Smooth muscle cell (in vitro differentiated cells): Measurements from ENCODE around the gene AKAP13. TPM values are rescaled to one million over a fixed set of nuclear protein-coding genes. Genes with fewer than 3 reads are reported as not detected.

Source experiments
- DNase-seq: peaks from one replicate; lab custom pipeline; 2025; ENCODE audit not compliant: unreplicated experiment; lab: John Stamatoyannopoulos, UW
- H2AFZ ChIP-seq: fragments of 200-600 bp; sonication (generic); 2 replicates; pipeline ENCODE4 v1.6.0; 2016; ENCODE audit warnings: antibody characterized with exemption, low read depth, mild to moderate bottlenecking
- H3F3A ChIP-seq: fragments of 200-600 bp; sonication (generic); 2 replicates; pipeline ENCODE4 v1.6.0; 2017; ENCODE audit warnings: antibody characterized with exemption, low read depth
- H3K27ac ChIP-seq: fragments of 200-600 bp; sonication (generic); 2 replicates; pipeline ENCODE4 v1.5.1; 2016; ENCODE audit warnings: low read depth, mild to moderate bottlenecking
- H3K27me3 ChIP-seq: fragments of 200-600 bp; sonication (generic); 2 replicates; pipeline ENCODE4 v1.6.1; 2016; ENCODE audit warnings: low read depth, mild to moderate bottlenecking
- H3K36me3 ChIP-seq: fragments of 200-600 bp; sonication (generic); 2 replicates; pipeline ENCODE4 v1.5.1; 2016; ENCODE audit warnings: low read depth
- H3K4me1 ChIP-seq: fragments of 200-600 bp; sonication (generic); 2 replicates; pipeline ENCODE4 v1.5.1; 2016; ENCODE audit warnings: low read depth
- H3K4me2 ChIP-seq: fragments of 200-600 bp; sonication (generic); 2 replicates; pipeline ENCODE4 v1.6.0; 2016; ENCODE audit warnings: mild to moderate bottlenecking
- H3K4me3 ChIP-seq: fragments of 200-600 bp; sonication (generic); 2 replicates; pipeline ENCODE4 v1.5.1; 2016; ENCODE audit warnings: mild to moderate bottlenecking
- H3K79me2 ChIP-seq: fragments of 200-600 bp; sonication (generic); 2 replicates; pipeline ENCODE4 v1.6.0; 2016; ENCODE audit warnings: low read depth, mild to moderate bottlenecking
- H3K9ac ChIP-seq: fragments of 200-600 bp; sonication (generic); 2 replicates; pipeline ENCODE4 v1.6.0; 2016; ENCODE audit warnings: low read depth
- H3K9me3 ChIP-seq: fragments of 200-600 bp; sonication (generic); replicated peaks from 2 replicates; pipeline ENCODE4 v1.5.1; 2016; ENCODE audit warnings: low read depth
- H4K20me1 ChIP-seq: fragments of 200-600 bp; sonication (generic); 2 replicates; pipeline ENCODE4 v1.6.0; 2016; ENCODE audit warnings: low read depth
- WGBS: methylation state at CpG from one replicate; pipeline ENCODE4 v1.1.7; 2016; ENCODE audit warnings: low lambda C conversion rate; 5-methylcytosine and 5-hydroxymethylcytosine counted together
- polyA plus RNA-seq: library from polyadenylated mRNA; unstranded; fragments of >200 nt; fragmentation: Nextera tagmentation; extraction: Ambion mirVana; gene quantifications from 2 replicates; pipeline ENCODE4 v1.2.1, GENCODE V29; 2016
- total RNA-seq: library from RNA; depleted of rRNA; stranded (reverse); fragments of >200 nt; gene quantifications from 2 replicates; pipeline ENCODE4 v1.2.3, GENCODE V29; 2014
- TF ChIP-seq, protein P1 (sequence below): fragments of 200-600 bp; sonication (generic); IDR thresholded peaks from 2 replicates; pipeline ENCODE4 v1.5.1; 2017; ENCODE audit warnings: borderline replicate concordance, mild to moderate bottlenecking, antibody characterized with exemption; ENCODE audit not compliant: insufficient read depth, poor library complexity, severe bottlenecking

AKAP13 gene
- total and polyA plus RNA-seq, 2 experiments from 2014 or later = 43.3 to 63.5 TPM

DNA sequence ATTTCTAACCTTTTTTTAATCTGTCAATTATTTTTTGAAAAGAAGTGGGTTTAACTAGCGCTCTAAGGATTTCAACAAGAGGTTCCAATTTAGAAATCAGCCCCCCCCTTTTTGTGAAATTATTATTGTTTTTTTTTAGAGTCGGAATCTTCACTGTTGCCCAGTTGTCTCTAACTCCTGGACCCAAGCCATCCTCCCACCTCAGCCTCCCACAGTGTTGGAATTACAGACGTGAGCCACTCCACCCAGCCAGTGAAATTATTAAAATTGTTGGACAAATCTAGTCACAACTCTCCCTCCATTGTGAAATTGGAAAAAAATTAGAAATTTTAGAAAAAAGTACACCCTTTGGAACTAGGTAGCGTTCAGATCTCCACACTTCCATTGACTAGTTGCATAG, 2.5 kb downstream of the AKAP13 start:
- 77% methylated on average over 4 of the region's 4 CpGs for WGBS
- Histone ChIP-seq H3K27ac (peak overlapping the region; percentile 90), H3K9ac (peak overlapping the region; percentile 91), H3K27me3 (no peaks in the 10 kb centered on the region), H3F3A (no peaks in the 10 kb centered on the region), H3K4me3 (peak overlapping the region; percentile 97), H3K4me2 (peak overlapping the region; percentile 91), H3K4me1 (peaks cover 23% of the 10 kb centered on the region), H3K36me3 (no peaks in the 10 kb centered on the region), H3K9me3 (no peaks in the 10 kb centered on the region), H2AFZ (no peak overlapping the region), H3K79me2 (peaks cover 71% of the 10 kb centered on the region), H4K20me1 (peaks cover 70% of the 10 kb centered on the region)
- TF ChIP-seq, protein P1, sequence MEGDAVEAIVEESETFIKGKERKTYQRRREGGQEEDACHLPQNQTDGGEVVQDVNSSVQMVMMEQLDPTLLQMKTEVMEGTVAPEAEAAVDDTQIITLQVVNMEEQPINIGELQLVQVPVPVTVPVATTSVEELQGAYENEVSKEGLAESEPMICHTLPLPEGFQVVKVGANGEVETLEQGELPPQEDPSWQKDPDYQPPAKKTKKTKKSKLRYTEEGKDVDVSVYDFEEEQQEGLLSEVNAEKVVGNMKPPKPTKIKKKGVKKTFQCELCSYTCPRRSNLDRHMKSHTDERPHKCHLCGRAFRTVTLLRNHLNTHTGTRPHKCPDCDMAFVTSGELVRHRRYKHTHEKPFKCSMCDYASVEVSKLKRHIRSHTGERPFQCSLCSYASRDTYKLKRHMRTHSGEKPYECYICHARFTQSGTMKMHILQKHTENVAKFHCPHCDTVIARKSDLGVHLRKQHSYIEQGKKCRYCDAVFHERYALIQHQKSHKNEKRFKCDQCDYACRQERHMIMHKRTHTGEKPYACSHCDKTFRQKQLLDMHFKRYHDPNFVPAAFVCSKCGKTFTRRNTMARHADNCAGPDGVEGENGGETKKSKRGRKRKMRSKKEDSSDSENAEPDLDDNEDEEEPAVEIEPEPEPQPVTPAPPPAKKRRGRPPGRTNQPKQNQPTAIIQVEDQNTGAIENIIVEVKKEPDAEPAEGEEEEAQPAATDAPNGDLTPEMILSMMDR = no peak
- no peak for DNase-seq

DNA sequence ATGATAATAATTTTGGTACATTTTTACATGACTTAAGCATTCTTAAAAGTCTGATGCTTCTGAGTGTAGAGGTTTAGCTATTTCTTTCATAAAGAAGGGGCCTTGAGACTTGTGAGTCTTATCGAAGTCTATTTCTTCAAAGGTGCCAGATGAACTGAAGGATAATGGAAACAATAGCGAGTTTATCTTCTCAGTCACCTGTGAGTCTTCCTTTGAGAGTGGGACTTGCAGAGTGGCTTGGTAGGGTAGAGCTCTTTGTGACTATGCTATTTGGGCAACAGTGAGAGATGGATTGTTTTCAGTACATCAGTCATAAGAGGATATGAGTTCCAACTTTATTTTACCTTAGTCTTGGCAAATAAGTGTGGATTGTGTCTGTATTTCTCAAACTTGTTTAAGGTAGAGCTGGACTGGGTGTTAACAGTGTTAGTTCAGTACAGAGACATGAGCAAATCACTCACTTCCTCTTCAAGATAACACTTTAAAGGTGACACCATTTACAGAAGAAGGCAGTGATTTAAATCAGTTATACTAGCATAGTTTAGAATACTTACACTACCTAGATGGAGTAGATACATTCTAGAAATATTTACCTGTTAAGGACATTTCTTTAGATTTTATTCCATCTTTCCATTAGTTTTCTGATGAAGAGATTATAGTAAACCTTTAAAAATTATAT, 3.2 kb downstream of the AKAP13 start:
- TF ChIP-seq, protein P1 = no peak
- Histone ChIP-seq H3K27me3 (no peaks in the 10 kb centered on the region), H3K79me2 (peaks cover 78% of the 10 kb centered on the region), H3K4me3 (no peak overlapping the region), H2AFZ (no peak overlapping the region), H3K4me1 (peaks cover 23% of the 10 kb centered on the region), H3K36me3 (no peaks in the 10 kb centered on the region), H3K4me2 (peak overlapping the region; percentile 91), H3K9me3 (no peaks in the 10 kb centered on the region), H3K9ac (peak overlapping the region; percentile 15), H3K27ac (peak overlapping the region; percentile 90), H4K20me1 (peaks cover 76% of the 10 kb centered on the region), H3F3A (no peaks in the 10 kb centered on the region)
- 85% methylated on average over 2 of the region's 2 CpGs for WGBS
- DNase-seq = no peak

DNA sequence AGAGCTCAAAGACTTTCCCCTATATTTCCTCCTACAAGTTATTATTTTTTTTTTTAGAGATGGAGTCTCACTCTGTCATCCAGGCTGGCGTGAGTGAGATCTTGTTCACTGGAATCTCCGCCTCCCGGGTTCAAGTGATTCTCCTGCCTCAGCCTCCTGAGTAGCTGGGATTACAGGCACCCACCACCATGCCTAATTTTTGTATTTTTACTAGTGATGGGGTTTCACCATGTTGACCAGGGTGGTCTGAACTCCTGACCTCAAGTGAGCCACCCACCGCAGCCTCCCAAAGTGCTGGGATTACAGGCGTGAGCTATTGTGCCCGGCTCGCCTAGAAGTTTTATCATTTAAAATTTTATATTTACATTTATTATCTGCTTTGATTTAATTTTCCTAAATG, 5.9 kb downstream of the AKAP13 start:
- no peak overlapping the region for H2AFZ ChIP-seq
- no peak overlapping the region for H3K4me2 ChIP-seq
- no peaks in the 10 kb centered on the region for H3K9me3 ChIP-seq
- H3F3A ChIP-seq = no peaks in the 10 kb centered on the region
- TF ChIP-seq, protein P1 = no peak
- H3K27me3 ChIP-seq = no peaks in the 10 kb centered on the region
- H3K36me3 ChIP-seq = no peaks in the 10 kb centered on the region
- peaks cover 100% of the 10 kb centered on the region for H3K79me2 ChIP-seq
- DNase-seq = no peak
- peaks cover 23% of the 10 kb centered on the region for H3K4me1 ChIP-seq
- WGBS = 83% methylated on average over 7 of the region's 7 CpGs
- peaks cover 100% of the 10 kb centered on the region for H4K20me1 ChIP-seq
- H3K9ac ChIP-seq = no peak overlapping the region
- no peak overlapping the region for H3K4me3 ChIP-seq
- H3K27ac ChIP-seq = no peak overlapping the region
